GM21576 (cell line): ENCODE results near the gene TRIM72.
"Not testable (repeated sequence)": the region's sequence is repeated elsewhere in the genome, so short reads cannot be mapped to it uniquely, and the experiment has no call there.

Experiments
- ATAC-seq: cut with Tn5 transposase; IDR thresholded peaks from one replicate; pipeline ENCODE4 v1.9.1; 2021; ENCODE audit warnings: mild to moderate bottlenecking, moderate library complexity; ENCODE audit not compliant: unreplicated experiment

Gene TRIM72

GRCh38 chr16:31214708-31215286 is 878 bp downstream of the TRIM72 start:
- no peak for ATAC-seq

- no peak for ATAC-seq
Measured at GRCh38 chr16:31215287-31216162, 1.6 kb downstream of the TRIM72 start.

- no peak for ATAC-seq
Measured at GRCh38 chr16:31216422-31217135, 2.7 kb downstream of the TRIM72 start, which contains the start of gene PYDC1. Gene PYDC1 (minus strand): TSS chr16:31217135. CDS start chr16:31217028, 107 bp downstream.

- no peak for ATAC-seq
Measured at GRCh38 chr16:31217136-31217530, 3.2 kb downstream of the TRIM72 start.

- no peak for ATAC-seq
Measured at GRCh38 chr16:31219154-31219741, 5.3 kb downstream of the TRIM72 start.

- no peak for ATAC-seq
Measured at GRCh38 chr16:31221357-31222160, 7.6 kb downstream of the TRIM72 start.

- no peak for ATAC-seq
Measured at GRCh38 chr16:31223044-31223443, 9.1 kb downstream of the TRIM72 start.

GRCh38 chr16:31224092-31224955 is 10.4 kb downstream of the TRIM72 start:
- ATAC-seq: no peak

- ATAC-seq: no peak
Measured at GRCh38 chr16:31225193-31225592, 11.3 kb downstream of the TRIM72 start.

GRCh38 chr16:31228206-31228605 is 14.3 kb downstream of the TRIM72 start:
- no peak for ATAC-seq

GRCh38 chr16:31229501-31229900 is 15.6 kb downstream of the TRIM72 start:
- no peak for ATAC-seq

- no peak for ATAC-seq
Measured at GRCh38 chr16:31238041-31238440, 24.1 kb downstream of the TRIM72 start.

GRCh38 chr16:31242206-31242605 is 28.3 kb downstream of the TRIM72 start:
- ATAC-seq: no peak

GRCh38 chr16:31243734-31244670 is 30.1 kb downstream of the TRIM72 start:
- ATAC-seq: no peak

GRCh38 chr16:31245598-31245997 is 31.7 kb downstream of the TRIM72 start:
- not testable (repeated sequence) for ATAC-seq

- ATAC-seq: no peak
Measured at GRCh38 chr16:31246296-31246695, 32.4 kb downstream of the TRIM72 start.

GRCh38 chr16:31248344-31248743 is 34.4 kb downstream of the TRIM72 start:
- ATAC-seq: no peak

GRCh38 chr16:31250782-31251384 is 37.0 kb downstream of the TRIM72 start:
- no peak for ATAC-seq
